ENCODE results near the gene LRG1.
"Not testable (repeated sequence)": the region's sequence is repeated elsewhere in the genome, so short reads cannot be mapped to it uniquely, and the experiment has no call there.

- TF ChIP-seq TAF1 (IDR thresholded peaks at IDR 0.05; ENCODE audit: low read depth, low read length); POLR2A (IDR thresholded peaks at IDR 0.05; ENCODE audit: low read depth, low read length); POLR2AphosphoS5 (IDR thresholded peaks at IDR 0.05; ENCODE audit: low read depth, low read length); POU2F2 (IDR thresholded peaks at IDR 0.05; ENCODE audit: low read depth, low read length); PAX5 (IDR thresholded peaks at IDR 0.05; ENCODE audit: insufficient read depth, low read length, severe bottlenecking); SPI1 (IDR thresholded peaks at IDR 0.05; ENCODE audit: low read depth, low read length): not testable (repeated sequence)
Observed at GRCh38 chr19:4563562-4563961, 23.7 kb upstream of the LRG1 start.

Data from GM12891 (cell line).